ENCODE data around the gene PHYH.

- TF ChIP-seq POLR2A (IDR thresholded peaks at IDR 0.05; ENCODE audit: low read length) (no peak), GATA1 (IDR thresholded peaks at IDR 0.05; ENCODE audit: low read depth, low read length) (no peak)
Measured at GRCh38 chr10:13247784-13248183, 52.1 kb downstream of the PHYH start.
